Gastroesophageal sphincter (tissue), 4 donors: ENCODE measurements around the gene PHF2. TPM values are rescaled to one million over a fixed set of nuclear protein-coding genes. Genes with fewer than 3 reads are reported as not detected.

ENCODE experiments used
- ATAC-seq: fragments of 150-250 bp; one replicate; pipeline ENCODE4 v1.9.1; 2016; ENCODE audit warnings: mild to moderate bottlenecking, moderate library complexity
- H3K27ac ChIP-seq, 4 donors: fragments of 200-600 bp; sonication (generic) in 3 of 4; 1 replicate in 3 of 4; 2 replicates in 1 of 4; pipeline ENCODE4 v1.5.1; 2016 to 2019
- H3K27me3 ChIP-seq: fragments of 200-600 bp; sonication (generic); one replicate; pipeline ENCODE4 v1.5.1; 2019
- H3K36me3 ChIP-seq, 2 donors: fragments of 200-600 bp; sonication (generic); one replicate each; pipeline ENCODE4 v1.5.1; 2019; ENCODE audit warnings: control low read depth in 1 of 2
- H3K4me1 ChIP-seq, 3 donors: fragments of 200-600 bp; sonication (generic); 1 replicate in 2 of 3; 2 replicates in 1 of 3; pipeline ENCODE4 v1.5.1; 2016 to 2019; ENCODE audit warnings: control low read depth in 2 of 3
- H3K4me3 ChIP-seq, 2 donors: fragments of 200-600 bp; sonication (generic); one replicate each; pipeline ENCODE4 v1.5.1; 2019; ENCODE audit warnings: mild to moderate bottlenecking in 1 of 2, moderate library complexity in 1 of 2
- H3K9me3 ChIP-seq, 3 donors: fragments of 200-600 bp; sonication (generic); one replicate each; pipeline ENCODE4 v1.5.1; 2017 to 2019; ENCODE audit warnings: control low read depth in 2 of 3
- EP300 ChIP-seq: sonication (generic); formaldehyde crosslinking; IDR thresholded peaks from one replicate; pipeline ENCODE4 v1.6.1; 2017; ENCODE audit warnings: antibody characterized with exemption, mild to moderate bottlenecking
- POLR2A ChIP-seq, 2 donors: fragments of 450-650 bp; IDR thresholded peaks; one replicate each; pipeline ENCODE4 v1.6.1; 2017; ENCODE audit warnings: antibody characterized with exemption in 2 of 2, mild to moderate bottlenecking in 2 of 2, moderate library complexity in 1 of 2
- POLR2AphosphoS5 ChIP-seq: sonication (generic); formaldehyde crosslinking; IDR thresholded peaks from one replicate; pipeline ENCODE4 v1.6.1; 2017; ENCODE audit warnings: antibody characterized with exemption
- WGBS, 2 donors: methylation state at CpG; one replicate each; pipeline ENCODE4 v1.1.5; 2018; ENCODE audit warnings: low coverage in 1 of 2; 5-methylcytosine and 5-hydroxymethylcytosine counted together
- total RNA-seq, 4 donors: library from RNA; depleted of rRNA; stranded (reverse); fragments of >200 nt; gene quantifications; one replicate each; pipeline ENCODE4 v1.1.0, GENCODE V29; 2016
- TF ChIP-seq, protein P1 (sequence below), 4 experiments: fragments of 200-600 bp in 2 of 4; fragments of 450-650 bp in 2 of 4; sonication (generic) in 1 of 4; IDR thresholded peaks; one replicate each; pipeline ENCODE4 v1.5.1; 2017 to 2019; ENCODE audit warnings: antibody characterized with exemption in 4 of 4, mild to moderate bottlenecking in 2 of 4, moderate library complexity in 2 of 4

The PHF2 gene
- total RNA-seq, 4 donors from 2014 or later: 37.2 to 51.2 (median 39.2) TPM

DNA sequence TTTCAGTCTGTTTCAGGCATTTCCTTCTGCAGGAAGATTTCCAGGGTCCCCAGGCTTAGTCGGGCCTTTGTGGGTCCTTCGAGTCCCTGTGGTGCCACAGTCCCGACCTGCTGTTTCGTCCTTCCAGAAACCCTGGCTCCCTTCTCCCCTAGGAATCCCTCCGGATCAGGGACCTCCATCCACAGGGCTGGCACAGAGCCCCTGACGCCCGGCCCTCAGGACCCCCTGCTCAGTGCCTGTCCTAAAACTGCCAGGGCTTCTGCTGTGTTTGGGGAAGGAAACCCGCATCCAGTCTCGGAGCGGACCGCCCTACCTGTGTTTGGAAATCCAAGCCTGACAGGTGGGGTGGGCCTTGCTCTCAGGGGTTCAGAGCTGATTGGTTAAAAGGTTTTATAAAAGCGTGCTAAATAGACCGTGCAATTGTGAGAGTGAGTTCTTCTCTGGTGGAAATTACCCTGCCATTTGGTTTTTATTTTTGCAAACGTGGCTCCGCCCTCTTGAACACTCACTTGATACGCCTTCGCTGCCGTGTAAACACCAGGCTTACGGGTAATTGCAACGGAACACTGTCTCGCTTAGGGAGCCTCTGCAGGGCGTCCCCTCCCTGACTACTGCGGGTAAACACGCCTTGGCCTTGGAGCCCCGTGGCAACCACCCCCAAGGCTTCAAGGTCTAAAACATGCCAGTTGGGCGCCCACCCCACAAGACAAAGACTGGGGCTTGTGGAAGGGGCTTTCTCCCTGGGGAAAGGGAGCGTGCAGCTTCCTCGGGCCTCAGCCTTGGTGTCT lies 121.2 kb downstream of the PHF2 start:
- ATAC-seq: no peak

DNA sequence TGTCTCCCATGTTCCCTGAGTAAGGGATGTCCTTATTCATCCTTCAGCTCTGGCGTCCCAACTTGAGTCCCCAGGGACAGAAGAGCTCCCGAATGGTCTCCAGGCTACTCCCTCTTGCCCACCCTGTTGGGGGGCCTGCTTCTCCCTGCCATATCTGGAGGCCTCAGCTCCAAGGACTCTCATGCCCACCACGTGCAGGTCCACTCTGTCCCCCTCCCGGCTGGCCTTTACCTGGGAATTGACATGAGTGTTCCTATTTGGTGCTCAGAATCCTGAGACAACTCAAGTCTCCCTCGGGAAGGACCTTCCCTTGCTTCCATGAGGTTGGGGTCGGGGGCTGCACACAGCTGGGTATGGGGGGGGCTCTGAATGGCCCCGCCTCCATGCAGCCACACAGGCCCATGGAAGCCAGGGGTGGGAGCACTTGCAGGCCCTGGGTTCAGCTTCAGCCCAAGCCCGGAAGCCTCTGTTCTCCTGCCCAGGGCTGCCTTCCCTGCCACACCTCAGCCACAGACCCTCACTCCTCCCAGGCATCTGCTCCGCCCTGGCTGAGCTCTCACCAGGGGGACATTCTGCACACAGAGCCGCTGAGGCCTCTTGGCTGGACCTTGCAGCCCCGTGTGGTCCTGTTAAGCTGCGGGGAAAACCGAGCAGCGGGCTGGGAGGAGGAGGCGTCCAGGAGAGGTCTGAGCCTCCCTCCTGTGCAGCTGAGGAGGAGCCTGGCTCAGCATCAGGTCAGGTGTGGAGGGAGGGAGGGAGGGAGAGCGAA lies 121.9 kb downstream of the PHF2 start:
- no peak overlapping the region for H3K4me3 ChIP-seq
- H3K9me3 ChIP-seq: peaks cover 0 to 37% (median 0%) of the 10 kb centered on the region in 3 donors
- H3K27me3 ChIP-seq: no peaks in the 10 kb centered on the region
- no peaks in the 10 kb centered on the region for H3K36me3 ChIP-seq
- peak; percentile 19 for ATAC-seq
- no peak overlapping the region for H3K27ac ChIP-seq
- no peaks in the 10 kb centered on the region for H3K4me1 ChIP-seq
- TF ChIP-seq POLR2A (IDR thresholded peaks at IDR 0.05): no peak
- no peak for TF ChIP-seq POLR2AphosphoS5
- TF ChIP-seq, protein P1, sequence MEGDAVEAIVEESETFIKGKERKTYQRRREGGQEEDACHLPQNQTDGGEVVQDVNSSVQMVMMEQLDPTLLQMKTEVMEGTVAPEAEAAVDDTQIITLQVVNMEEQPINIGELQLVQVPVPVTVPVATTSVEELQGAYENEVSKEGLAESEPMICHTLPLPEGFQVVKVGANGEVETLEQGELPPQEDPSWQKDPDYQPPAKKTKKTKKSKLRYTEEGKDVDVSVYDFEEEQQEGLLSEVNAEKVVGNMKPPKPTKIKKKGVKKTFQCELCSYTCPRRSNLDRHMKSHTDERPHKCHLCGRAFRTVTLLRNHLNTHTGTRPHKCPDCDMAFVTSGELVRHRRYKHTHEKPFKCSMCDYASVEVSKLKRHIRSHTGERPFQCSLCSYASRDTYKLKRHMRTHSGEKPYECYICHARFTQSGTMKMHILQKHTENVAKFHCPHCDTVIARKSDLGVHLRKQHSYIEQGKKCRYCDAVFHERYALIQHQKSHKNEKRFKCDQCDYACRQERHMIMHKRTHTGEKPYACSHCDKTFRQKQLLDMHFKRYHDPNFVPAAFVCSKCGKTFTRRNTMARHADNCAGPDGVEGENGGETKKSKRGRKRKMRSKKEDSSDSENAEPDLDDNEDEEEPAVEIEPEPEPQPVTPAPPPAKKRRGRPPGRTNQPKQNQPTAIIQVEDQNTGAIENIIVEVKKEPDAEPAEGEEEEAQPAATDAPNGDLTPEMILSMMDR (IDR thresholded peaks at IDR 0.05): no peak
- no peak for TF ChIP-seq EP300
- WGBS, 2 donors: 100% methylated on average over 1 of the region's 16 CpGs; no CpG with 5 or more reads in 1 of the 2 donors

More for the DNA sequence above, 121.2 kb downstream of the PHF2 start:
- Histone ChIP-seq H3K9me3 (peaks cover 0 to 37% (median 0%) of the 10 kb centered on the region in 3 donors), H3K4me3 (no peak overlapping the region), H3K4me1 (no peaks in the 10 kb centered on the region), H3K27ac (no peak overlapping the region), H3K27me3 (no peaks in the 10 kb centered on the region), H3K36me3 (no peaks in the 10 kb centered on the region)
- 85 to 86% methylated on average over 5 to 17 of the region's 28 CpGs for WGBS, 2 donors
- TF ChIP-seq, protein P1 (IDR thresholded peaks at IDR 0.05): no peak
- no peak for TF ChIP-seq POLR2AphosphoS5
- TF ChIP-seq POLR2A (IDR thresholded peaks at IDR 0.05): no peak
- no peak for TF ChIP-seq EP300

DNA sequence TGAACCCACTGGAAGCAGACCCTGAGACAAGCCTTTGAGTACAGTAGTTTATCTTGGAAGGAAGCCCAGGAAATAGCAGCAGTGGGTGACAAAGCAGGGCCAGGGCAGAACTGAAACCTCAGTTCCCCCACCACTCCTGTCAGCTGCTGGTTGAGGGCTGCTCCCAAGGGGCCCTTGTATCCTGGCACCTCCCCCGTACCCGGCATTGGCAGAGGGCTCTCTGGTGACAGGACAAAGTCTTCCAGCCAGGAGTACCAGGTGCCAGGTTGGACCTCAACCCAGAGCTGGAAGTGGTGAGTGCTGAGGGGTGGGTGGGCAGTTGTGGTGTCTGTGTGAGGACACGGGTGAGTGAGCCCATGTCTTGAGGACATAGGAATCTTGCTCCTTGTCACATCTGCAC lies 123.3 kb downstream of the PHF2 start:
- ATAC-seq: no peak
- TF ChIP-seq, protein P1 (IDR thresholded peaks at IDR 0.05): no peak
- no peak for TF ChIP-seq POLR2AphosphoS5
- no peak for TF ChIP-seq POLR2A (IDR thresholded peaks at IDR 0.05)
- TF ChIP-seq EP300: no peak
- Histone ChIP-seq H3K27me3 (no peaks in the 10 kb centered on the region), H3K4me3 (no peak overlapping the region), H3K27ac (no peak overlapping the region), H3K4me1 (no peaks in the 10 kb centered on the region), H3K36me3 (no peaks in the 10 kb centered on the region), H3K9me3 (peaks cover 0 to 48% (median 0%) of the 10 kb centered on the region in 3 donors)
- 80% methylated on average over 2 of the region's 3 CpGs; no CpG with 5 or more reads in 1 of the 2 donors for WGBS, 2 donors

DNA sequence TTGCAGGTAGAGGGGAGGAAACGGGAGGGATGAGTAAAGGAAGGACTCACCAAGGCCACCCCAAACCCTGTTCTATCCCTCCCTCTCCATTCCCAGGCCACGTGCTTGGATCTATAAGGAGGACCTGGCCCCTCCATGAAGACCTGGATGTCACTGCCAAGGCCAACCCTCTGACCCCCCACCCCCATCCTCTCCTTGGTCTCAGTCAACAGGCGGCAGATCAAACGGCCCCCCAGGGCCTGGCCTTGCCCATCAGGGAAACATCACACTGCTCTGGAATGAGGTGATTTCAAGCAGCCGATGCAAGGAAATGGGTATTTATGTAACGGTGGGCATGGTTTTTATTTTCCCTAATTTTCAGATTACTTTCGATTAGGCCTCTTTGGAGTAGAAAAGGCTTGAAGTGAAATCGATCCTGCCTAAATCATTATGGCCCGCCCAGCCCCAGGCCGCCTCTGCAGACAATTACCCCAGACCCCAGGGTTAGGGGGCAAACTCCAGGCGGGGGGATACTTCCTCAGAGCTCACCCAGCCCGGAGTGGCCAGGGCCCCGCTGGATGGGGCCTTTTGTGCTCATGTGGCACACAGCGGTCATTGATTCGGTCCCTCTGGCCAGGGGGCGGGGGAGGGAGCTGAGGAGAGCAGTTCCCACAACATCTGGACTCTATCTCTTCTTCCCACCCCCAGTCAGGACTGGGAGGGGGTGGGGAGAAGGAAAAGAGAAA lies 125.3 kb downstream of the PHF2 start:
- ATAC-seq: no peak
- Histone ChIP-seq H3K4me1 (no peaks in the 10 kb centered on the region), H3K27me3 (no peaks in the 10 kb centered on the region), H3K27ac (no peak overlapping the region), H3K4me3 (no peak overlapping the region), H3K9me3 (peaks cover 0 to 39% (median 0%) of the 10 kb centered on the region in 3 donors), H3K36me3 (no peaks in the 10 kb centered on the region)
- WGBS, 2 donors: 59 to 80% methylated on average over 4 to 5 of the region's 16 CpGs
- TF ChIP-seq, protein P1 (IDR thresholded peaks at IDR 0.05): no peak
- TF ChIP-seq POLR2AphosphoS5 (no peak), EP300 (no peak), POLR2A (IDR thresholded peaks at IDR 0.05) (no peak)
